ENCODE measurements around the gene RNPEP. TPM values are rescaled to one million over a fixed set of nuclear protein-coding genes. Genes with fewer than 3 reads are reported as not detected.

The RNPEP gene
- total and polyA plus RNA-seq, 2 of the 13 experiments (the other 11 are each of a cell fraction or from before 2014, with no cell fraction given): 20.6 to 38.4 TPM

GRCh38 chr1:201983380-201983805 lies 945 bp downstream of the RNPEP start:
- 2% methylated on average over 11 of the region's 11 CpGs for WGBS (ENCODE audit: low lambda C conversion rate)
- peak overlapping the region; percentile 75 for H2AFZ ChIP-seq (ENCODE audit: low read length)
- peak; percentile 4 for FAIRE-seq
- TF ChIP-seq KDM3A (CRISPR knock-in tag; IDR thresholded peaks at IDR 0.05; ENCODE audit: low read depth) (no peak), FUBP1 (CRISPR knock-in tag; IDR thresholded peaks at IDR 0.05; ENCODE audit: borderline replicate concordance) (peak; percentile 68; the same call in 1 of the 2 replicates), NAIF1 (CRISPR knock-in tag; IDR thresholded peaks at IDR 0.05; ENCODE audit: borderline replicate concordance) (0 out of 2 replicates have a peak, but pooled peaks have one; percentile 10), HMG20B (CRISPR knock-in tag; conservative IDR thresholded peaks at IDR 0.05) (0 out of 2 replicates have a peak, but pooled peaks have one; percentile 13), CERS6 (CRISPR knock-in tag; IDR thresholded peaks at IDR 0.05) (no peak), MXD4 (CRISPR knock-in tag; IDR thresholded peaks at IDR 0.05) (no peak), SOX5 (CRISPR knock-in tag; IDR thresholded peaks at IDR 0.05; ENCODE audit: borderline replicate concordance) (0 out of 2 replicates have a peak, but pooled peaks have one; percentile 7), CENPBD1 (CRISPR knock-in tag; IDR thresholded peaks at IDR 0.05; ENCODE audit: borderline replicate concordance, low read depth) (no peak), TSC22D2 (CRISPR knock-in tag; IDR thresholded peaks at IDR 0.05; ENCODE audit: borderline replicate concordance) (no peak), ZNF484 (CRISPR knock-in tag; IDR thresholded peaks at IDR 0.05; ENCODE audit: borderline replicate concordance, low read depth) (no peak), ZNF780A (CRISPR knock-in tag; IDR thresholded peaks at IDR 0.05) (no peak), KMT2A (CRISPR knock-in tag; IDR thresholded peaks at IDR 0.05) (0 out of 2 replicates have a peak, but pooled peaks have one; percentile 9), REST (IDR thresholded peaks at IDR 0.05; ENCODE audit: borderline replicate concordance in 1 of 2, low read depth in 1 of 2, low read length in 2 of 2) (no peak), HIVEP1 (CRISPR knock-in tag; IDR thresholded peaks at IDR 0.05) (0 out of 2 replicates have a peak, but pooled peaks have one; percentile 1), SOX6 (IDR thresholded peaks at IDR 0.05) (no peak), SOX6 (CRISPR knock-in tag; IDR thresholded peaks at IDR 0.05) (peak; percentile 67), PLRG1 (conservative IDR thresholded peaks at IDR 0.05) (no peak), PAWR (CRISPR knock-in tag; IDR thresholded peaks at IDR 0.05; ENCODE audit: borderline replicate concordance) (no peak)

More at GRCh38 chr1:201983380-201983805, 945 bp downstream of the RNPEP start:
- H3K27ac ChIP-seq (ENCODE audit: extremely low read length, insufficient read depth, low read length): peak overlapping the region; percentile 81
- in situ Hi-C loops (cut with HindIII; ENCODE audit: extremely low pct_ligation_motif_present, low pct_unique_long_range_greater_than_20kb): no loop called here
- BruUV-seq (replicated peaks): no TSS peak
- peak overlapping the region; percentile 92 for H3K4me2 ChIP-seq (ENCODE audit: low read depth, low read length)
- H3K4me1 ChIP-seq (ENCODE audit: insufficient read depth, low read length): peaks cover 26% of the 10 kb centered on the region
- no peaks in the 10 kb centered on the region for H4K20me1 ChIP-seq (ENCODE audit: insufficient read depth, low read length)
- no peak for ATAC-seq
- DNase-seq (ENCODE audit: low spot score): peak; percentile 61
- no peaks in the 10 kb centered on the region for H3K27me3 ChIP-seq (ENCODE audit: control insufficient read depth in 1 of 2, insufficient read depth in 2 of 2, low read length in 2 of 2)
- H3K79me2 ChIP-seq (ENCODE audit: insufficient read depth, low read length): peaks cover 30% of the 10 kb centered on the region
- intact Hi-C loops (cut with micrococcal nuclease; ENCODE audit: unreplicated experiment): loop anchor here (5.0 kb wide), 1 partner anchor 96 kb away; the partner anchor contains the start of gene SHISA4
- peaks cover 0 to 6% of the 10 kb centered on the region in 2 experiments; a peak in 1 of 5 replicates for H3K36me3 ChIP-seq (replicated peaks in 1 of 2; ENCODE audit: control insufficient read depth in 1 of 2, insufficient read depth in 2 of 2, low read length in 2 of 2)
- ChIA-PET POLR2A (interaction anchor here (0.6 to 1.9 kb wide), 7 partner anchors 16 to 102 kb away, joined by 3 to 7 read pairs (median 5); partner anchors contain the start of genes ELF3 and TIMM17A), CTCF (ENCODE audit: low intra/inter-chr PET ratio, low total read pairs) (no interaction called here)
- H3K9me3 ChIP-seq (ENCODE audit: low read length): no peaks in the 10 kb centered on the region
- peak overlapping the region; percentile 93 for H3K9ac ChIP-seq (ENCODE audit: insufficient read depth, low read depth, low read length)
- H3K4me3 ChIP-seq (replicated peaks in 1 of 3; ENCODE audit: insufficient read depth in 1 of 3, low read depth in 2 of 3, low read length in 3 of 3): peak overlapping the region; percentile 74 to 91 (median 79)

All from HepG2 (cell line).